GM18858 (cell line): Measurements from ENCODE around the gene HBM.
"Not testable (repeated sequence)": the region's sequence is repeated elsewhere in the genome, so short reads cannot be mapped to it uniquely, and the experiment has no call there.

Source experiments
- ATAC-seq: cut with Tn5 transposase; IDR thresholded peaks from one replicate; pipeline ENCODE4 v1.9.1; 2021; ENCODE audit not compliant: unreplicated experiment

Gene HBM

DNA sequence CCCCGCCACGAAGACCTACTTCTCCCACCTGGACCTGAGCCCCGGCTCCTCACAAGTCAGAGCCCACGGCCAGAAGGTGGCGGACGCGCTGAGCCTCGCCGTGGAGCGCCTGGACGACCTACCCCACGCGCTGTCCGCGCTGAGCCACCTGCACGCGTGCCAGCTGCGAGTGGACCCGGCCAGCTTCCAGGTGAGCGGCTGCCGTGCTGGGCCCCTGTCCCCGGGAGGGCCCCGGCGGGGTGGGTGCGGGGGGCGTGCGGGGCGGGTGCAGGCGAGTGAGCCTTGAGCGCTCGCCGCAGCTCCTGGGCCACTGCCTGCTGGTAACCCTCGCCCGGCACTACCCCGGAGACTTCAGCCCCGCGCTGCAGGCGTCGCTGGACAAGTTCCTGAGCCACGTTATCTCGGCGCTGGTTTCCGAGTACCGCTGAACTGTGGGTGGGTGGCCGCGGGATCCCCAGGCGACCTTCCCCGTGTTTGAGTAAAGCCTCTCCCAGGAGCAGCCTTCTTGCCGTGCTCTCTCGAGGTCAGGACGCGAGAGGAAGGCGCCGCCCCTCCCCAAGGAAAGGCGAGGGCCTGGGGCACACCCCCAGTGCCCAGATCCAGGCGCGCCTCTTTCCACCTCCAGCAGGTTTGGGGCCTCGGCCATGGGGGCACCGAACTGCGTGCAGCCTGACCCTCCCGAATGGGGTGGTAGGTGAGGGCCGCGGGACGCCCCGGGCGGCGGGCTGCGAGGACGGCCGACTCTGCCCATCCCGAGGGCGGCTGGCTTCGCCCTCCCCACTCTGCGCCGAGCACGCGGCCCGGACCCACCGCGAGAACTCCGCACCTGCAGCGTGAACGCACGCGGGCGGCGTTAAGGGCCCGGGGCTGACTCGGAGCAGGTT lies 15.1 kb downstream of the HBM start:
- ATAC-seq, result no peak

DNA sequence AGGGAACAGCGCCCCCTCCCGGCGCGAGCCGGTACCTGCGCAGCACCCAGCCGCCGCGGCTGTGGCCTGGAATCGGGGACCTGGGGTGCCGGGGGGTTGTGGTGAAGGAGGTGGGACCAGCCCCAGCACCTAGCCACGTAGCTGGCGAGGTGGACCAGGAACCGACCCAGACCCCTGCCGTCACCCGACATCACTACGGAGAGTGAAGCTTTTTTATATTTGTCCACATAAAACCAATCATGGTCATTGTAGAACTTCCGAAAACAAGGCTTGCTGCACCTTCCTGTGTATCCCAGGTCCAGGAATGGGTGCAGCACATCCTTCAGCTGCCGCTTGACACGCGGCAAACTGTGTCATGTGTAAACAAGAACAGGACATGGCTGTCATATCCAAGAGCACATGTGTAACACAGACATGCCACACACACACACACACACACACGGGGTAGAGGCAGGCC lies 15.8 kb downstream of the HBM start:
- no peak for ATAC-seq

DNA sequence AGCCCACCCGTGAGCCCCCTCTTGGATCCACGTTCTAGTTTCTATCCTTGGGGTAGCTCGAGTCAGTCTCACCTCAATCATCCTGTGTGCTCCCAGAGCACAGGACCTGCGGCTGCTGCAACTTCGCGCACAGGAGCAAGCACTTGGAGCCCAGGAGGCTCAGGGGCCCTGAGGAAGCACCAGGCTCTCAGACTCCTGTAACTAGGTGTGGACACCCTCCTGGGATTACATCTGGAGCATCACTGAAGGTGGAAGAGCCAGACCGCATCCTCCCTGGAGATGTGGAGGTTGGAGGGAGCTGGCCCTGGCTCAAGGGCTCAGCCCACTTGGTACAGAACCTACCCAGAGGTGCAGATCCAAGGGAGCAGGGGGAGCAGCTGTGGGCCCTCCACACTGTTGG lies 17.2 kb downstream of the HBM start:
- no peak for ATAC-seq

DNA sequence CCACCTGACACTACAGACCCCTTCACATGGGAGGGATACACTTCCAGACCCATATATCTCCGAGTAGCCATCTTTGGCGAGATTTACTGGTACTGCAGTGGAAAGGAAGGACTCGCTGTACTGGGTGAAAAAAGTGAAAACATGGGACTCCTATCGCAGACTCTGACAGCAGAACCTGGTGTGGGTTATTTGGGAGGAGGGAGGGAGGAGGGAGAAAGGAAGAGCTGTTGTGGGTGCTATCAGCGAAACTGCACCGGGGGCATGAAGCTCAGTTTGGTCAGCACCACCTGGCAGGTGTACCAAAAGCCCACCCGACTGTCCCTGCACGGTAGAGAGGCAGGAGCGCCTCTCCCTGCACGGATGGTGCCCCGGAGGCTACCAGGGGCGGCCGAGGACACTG lies 19.4 kb downstream of the HBM start:
- no peak for ATAC-seq

DNA sequence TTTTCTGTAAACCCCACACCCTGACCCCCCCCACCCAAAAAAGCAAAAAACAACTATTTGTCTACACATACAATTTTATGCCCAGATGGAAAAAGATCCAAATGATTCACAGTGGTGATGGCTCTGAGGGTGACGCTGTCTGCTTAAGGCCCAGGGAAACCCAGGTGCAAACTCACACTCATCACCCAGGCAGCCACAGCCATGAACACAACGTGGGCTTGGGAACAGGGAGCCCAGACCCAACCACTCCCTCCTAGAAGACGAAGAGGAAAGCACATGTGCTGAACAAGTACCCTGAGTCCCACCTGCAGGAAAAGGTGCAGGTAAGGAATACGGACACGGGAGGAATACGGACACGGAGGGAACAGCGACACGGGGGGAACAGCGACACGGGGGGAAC lies 19.9 kb downstream of the HBM start:
- no peak for ATAC-seq

DNA sequence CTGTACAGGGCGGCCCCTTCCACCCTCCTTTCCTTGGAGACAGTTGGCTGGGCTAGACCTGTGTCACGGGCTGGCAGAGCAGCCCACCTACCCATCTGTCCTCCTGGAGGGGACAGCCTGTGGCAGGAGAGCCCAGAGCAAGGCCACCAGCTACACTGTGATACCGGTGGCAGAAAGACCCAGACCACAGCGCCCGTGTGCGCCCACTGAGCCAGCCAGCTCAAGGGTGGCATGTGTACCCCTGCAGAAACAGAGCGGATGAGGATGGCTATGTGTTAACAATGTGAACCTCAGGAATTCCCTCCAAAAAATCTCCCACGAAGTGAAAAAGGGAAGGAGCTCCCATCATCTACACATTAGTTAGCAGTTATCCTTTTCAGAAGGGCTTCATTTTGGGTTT lies 21.6 kb downstream of the HBM start:
- ATAC-seq, result no peak

DNA sequence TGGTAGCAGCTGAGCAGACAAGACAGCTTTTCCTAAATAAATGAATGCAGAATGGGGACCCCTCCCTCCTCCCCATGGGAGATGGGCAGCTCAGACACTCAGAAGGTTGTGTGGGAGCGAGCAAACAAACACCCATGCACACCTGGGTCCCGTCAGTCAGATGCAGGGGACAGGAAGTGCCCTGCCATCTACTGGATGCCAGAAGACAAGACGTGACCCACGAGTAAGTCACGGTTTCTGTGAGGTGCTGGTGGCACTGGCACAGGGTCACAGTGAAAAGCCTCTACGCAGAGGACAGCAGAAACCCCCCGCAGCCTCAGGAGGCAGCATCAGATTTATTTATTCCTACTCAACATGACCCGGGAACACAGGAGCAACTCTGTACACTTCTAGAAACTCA lies 22.9 kb downstream of the HBM start:
- ATAC-seq, result no peak

DNA sequence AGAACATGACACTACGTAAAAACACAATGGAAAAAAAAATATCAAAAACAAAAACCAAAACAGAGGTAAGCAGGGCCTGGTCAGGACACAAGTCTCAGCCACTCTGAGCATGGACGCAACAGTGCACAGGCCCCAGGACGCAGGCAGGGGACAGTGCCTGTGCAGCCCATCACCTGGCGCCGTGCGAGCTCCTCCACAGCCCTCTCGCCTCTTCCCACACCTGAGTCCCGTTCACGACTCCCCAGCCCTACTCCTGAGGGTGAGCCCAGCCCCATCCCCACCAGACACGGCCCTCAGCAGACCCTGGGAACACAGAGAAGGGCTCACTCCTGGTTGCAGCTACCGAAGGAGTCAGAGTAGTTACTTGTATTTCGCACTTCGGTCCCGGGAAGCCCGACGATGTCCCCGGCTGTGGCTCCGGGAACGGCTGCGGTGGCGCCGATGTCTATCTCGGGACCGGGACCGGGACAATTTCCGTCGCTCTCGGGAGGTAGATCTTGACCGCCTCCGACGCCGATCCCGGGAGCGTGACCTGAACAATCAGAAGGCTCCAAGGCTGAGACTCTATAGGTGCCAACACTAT lies 23.9 kb downstream of the HBM start:
- ATAC-seq, result no peak

DNA sequence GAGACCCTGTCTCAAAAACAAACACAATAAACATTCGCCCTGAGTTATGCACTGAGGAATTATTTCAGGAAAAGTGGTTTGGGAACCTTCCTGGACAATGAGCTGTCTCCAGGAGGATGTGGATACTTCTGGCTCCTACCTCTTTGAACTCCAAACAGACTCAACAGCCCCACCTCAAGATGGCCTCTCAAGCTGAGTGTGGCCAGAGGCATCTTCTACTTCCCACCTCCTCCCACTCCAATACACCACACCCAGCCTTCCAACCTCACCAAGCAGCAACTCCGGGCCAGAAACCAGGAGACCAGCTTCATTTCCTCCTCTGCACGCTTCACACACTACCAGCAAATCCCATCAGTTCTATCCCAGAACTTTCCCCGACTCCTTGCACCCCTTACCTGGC lies 26.1 kb downstream of the HBM start:
- no peak for ATAC-seq

DNA sequence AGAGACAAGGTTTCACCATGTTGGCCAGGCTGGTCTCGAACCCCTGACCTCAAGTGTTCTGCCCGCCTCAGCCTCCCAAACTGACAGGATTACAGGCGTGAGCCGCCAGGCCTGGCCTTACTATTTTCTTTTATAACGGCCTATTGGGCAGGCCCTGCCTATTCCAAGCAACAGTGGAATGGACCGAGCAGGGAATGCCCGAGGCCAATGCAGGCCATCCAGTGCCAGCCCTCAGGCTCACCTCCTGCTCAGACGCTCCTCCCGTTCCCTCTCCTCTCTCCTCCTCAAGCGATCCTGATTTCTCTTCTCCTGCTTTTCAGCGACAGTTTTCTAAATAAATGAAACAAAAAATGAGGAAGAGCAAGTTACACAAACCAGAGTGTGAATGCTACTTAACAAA lies 26.9 kb downstream of the HBM start:
- no peak for ATAC-seq

DNA sequence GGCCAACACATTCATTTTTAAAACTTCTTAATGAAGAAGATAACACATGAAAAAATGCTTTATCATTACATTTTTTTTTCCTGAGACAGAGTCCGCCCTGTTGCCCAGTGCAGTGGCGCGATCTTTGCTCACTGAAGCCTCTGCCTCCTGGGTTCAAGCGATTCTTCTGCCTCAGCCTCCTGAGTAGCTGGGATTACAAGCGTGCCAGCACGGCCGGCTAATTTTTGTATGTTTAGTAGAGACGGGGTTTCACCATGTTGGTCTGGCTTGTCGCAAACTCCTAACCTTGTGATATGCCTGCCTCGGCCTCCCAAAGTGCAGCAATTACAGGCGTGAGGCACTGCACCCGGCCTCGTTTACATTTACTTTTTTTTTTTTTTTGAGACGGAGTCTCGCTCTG lies 27.7 kb downstream of the HBM start:
- ATAC-seq, result no peak

DNA sequence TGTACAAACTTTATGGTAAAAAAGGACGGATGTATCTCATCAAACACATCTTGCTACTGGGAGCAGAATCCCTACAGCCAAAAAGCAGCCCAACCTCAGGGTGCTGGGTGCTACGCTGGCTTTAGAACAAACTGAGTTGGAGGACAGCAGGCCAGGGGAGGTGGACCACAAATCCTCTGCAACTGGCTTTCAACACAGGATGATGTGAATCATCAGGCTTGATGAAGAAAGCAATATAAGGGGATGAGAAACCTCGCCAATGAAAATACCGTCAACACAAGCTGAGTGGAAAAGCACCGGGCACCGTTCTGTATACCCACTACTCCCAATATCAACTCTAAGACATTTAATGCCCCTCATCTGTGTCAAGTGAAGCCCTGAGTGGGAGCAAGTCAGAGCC lies 28.7 kb downstream of the HBM start:
- no peak for ATAC-seq

DNA sequence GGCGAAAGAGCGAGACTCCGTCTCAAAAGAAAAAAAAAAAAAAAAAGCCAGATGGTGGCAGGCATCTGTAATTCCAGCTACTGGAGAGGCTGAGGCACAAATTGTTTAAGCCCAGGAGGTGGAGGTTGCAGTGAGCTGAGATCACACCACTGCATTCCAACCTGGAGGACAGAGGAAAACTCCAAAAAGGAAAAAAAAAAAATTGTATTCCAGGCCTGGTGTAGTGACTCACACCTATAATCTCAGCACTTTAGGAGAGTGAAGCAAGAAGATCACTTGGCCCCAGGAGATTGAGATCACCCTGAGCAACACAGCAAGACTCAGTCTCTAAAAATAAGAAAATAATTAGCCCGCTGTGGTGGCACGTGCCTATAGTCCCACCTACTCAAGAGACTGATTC lies 34.6 kb downstream of the HBM start:
- ATAC-seq, result no peak

DNA sequence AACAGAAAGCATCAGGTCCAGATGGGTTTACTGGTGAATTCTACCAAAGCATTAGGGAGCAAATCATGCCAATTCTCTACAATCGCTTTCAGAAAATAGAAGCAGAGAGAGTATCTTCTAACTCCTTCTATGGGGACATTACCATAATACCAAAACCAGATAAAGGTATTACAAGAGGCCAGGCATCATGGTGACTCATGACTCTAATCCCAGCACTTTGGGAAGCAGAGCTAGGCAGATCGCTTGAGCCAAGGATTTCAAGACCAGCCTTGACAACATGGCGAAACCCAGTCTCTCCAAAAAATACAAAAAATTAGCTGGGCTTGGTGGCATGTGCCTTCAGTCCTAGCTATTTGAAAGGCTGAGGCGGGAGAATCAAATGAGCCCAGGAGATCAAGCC lies 37.5 kb downstream of the HBM start:
- ATAC-seq, result no peak

DNA sequence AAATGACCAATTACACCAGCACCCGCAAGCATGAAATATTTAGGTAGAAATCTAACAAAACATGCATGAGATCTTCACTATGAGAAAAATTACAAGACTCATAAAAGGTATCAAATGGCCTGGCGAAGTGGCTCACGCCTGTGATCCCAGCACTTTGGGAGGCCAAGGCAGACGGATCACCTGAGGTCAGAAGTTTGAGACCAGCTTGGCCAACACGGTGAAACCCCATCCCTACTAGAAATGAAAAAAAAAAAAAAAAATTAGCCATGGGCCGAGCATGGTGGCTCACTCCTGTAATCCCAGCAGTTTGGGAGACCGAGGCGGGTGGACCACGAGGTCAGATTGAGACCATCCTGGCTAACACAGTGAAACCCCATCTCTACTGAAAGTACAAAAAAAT lies 38.3 kb downstream of the HBM start:
- not testable (repeated sequence) for ATAC-seq

DNA sequence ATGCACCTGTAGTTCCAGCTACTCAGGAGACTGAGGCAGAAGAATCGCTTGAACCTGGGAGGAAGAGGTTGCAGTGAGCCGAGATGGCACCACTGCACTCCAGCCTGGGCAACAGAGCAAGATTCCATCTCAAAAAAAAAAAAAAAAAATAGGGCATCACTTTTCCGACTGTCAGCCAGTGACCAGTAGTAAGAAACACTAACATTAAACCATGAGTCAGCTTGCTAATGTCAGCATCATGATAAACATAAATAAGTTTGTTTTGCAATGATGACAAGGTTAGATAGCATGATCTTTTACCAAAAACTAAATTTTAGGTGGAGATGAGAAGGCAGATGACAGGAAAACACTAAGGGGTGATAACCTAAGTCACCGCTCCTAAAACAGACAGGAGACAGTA lies 43.6 kb downstream of the HBM start:
- not testable (repeated sequence) for ATAC-seq

DNA sequence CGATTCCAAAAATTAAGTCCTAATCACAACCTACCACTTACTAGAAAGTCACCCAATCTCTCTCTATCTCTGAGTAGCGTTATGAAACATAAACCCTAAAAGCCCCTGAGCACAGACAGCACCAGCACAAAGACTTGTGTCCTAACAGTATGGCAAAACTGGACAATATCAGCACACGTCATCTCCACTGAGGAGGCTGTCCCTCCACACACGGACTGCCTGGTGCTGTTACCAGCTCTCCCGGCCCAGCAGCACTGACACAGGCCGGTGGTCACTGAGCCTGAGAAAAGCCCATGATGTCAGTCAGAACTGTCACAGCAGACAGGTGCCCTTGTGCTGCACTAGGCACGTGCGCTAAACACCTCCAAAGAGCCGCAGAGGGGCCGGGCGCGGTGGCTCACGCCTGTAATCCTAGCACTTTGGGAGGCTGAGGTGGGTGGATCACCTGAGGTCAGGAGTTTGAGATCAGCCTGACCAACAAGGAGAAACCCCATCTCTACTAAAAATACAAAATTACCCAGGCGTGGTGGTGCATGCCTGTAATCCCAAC lies 45.9 kb downstream of the HBM start:
- not testable (repeated sequence) for ATAC-seq

DNA sequence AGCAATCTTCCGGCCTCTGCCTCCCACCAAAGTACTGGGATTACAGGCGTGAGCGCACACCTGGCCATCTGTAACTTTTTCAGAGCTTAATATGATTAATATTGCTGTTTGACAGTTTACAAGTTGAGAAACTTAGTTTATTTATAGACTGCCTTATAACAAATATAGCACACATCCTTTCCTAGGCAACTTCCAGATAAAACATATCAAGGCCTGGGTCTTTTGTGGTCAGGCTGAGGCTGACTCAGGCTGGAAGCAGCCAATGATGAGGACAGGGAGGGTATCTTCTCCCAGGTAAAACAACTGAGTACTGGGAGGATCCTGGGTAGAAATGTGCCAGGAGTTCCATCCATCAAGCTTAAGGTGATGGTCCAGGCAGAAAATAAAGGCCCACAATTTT lies 47.2 kb downstream of the HBM start:
- no peak for ATAC-seq
